ENCODE measurements around the gene ERP44. TPM values are rescaled to one million over a fixed set of nuclear protein-coding genes. Genes with fewer than 3 reads are reported as not detected.

ERP44 gene
- total RNA-seq, 1 donor from 2014 or later, result 16.5 TPM

GRCh38 chr9:99977033-99977792, 121.6 kb downstream of the ERP44 start:
- Mint-ChIP-seq H3K9me3 (no peaks in the 10 kb centered on the region), H3K27me3 (no peaks in the 10 kb centered on the region), H3K4me1 (no peaks in the 10 kb centered on the region), H3K36me3 (ENCODE audit: low read depth) (peaks cover 26% of the 10 kb centered on the region), H3K4me3 (no peak overlapping the region), H3K27ac (no peak overlapping the region)
- intact Hi-C loops (cut with micrococcal nuclease), result no loop called here
- POLR2A ChIA-PET, result interaction anchor here (0.6 kb wide), 1 partner anchor 565 kb away, joined by 3 read pairs; no protein-coding TSS in a partner anchor
- ATAC-seq (ENCODE audit: low read depth), result no peak
- CTCF ChIA-PET, result no interaction called here
- DNase-seq, result no peak
- TF ChIP-seq CTCF (IDR thresholded peaks at IDR 0.05), result no peak

GRCh38 chr9:99973455-99973854, 125.3 kb downstream of the ERP44 start:
- H3K9me3 Mint-ChIP-seq, result no peaks in the 10 kb centered on the region
- H3K36me3 Mint-ChIP-seq (ENCODE audit: low read depth), result peaks cover 40% of the 10 kb centered on the region
- POLR2A ChIA-PET, result no interaction called here
- no peaks in the 10 kb centered on the region for H3K27me3 Mint-ChIP-seq
- no peak overlapping the region for H3K4me3 Mint-ChIP-seq
- no peak for DNase-seq
- TF ChIP-seq CTCF (IDR thresholded peaks at IDR 0.05), result no peak
- intact Hi-C loops (cut with micrococcal nuclease), result no loop called here
- CTCF ChIA-PET, result interaction anchor here (1.2 kb wide), 1 partner anchor 811 kb away, joined by 4 read pairs; no protein-coding TSS in a partner anchor
- H3K4me1 Mint-ChIP-seq, result no peaks in the 10 kb centered on the region
- H3K27ac Mint-ChIP-seq, result no peak overlapping the region
- no peak for ATAC-seq (ENCODE audit: low read depth)

- H3K27me3 Mint-ChIP-seq, result no peaks in the 10 kb centered on the region
- no peak overlapping the region for H3K27ac Mint-ChIP-seq
- TF ChIP-seq CTCF (IDR thresholded peaks at IDR 0.05), result no peak
- H3K4me1 Mint-ChIP-seq, result no peaks in the 10 kb centered on the region
- intact Hi-C loops (cut with micrococcal nuclease), result no loop called here
- POLR2A ChIA-PET, result no interaction called here
- CTCF ChIA-PET, result no interaction called here
- DNase-seq (no peak), ATAC-seq (ENCODE audit: low read depth) (no peak)
- no peaks in the 10 kb centered on the region for H3K9me3 Mint-ChIP-seq
- H3K36me3 Mint-ChIP-seq (ENCODE audit: low read depth), result peaks cover 49% of the 10 kb centered on the region
- H3K4me3 Mint-ChIP-seq, result no peak overlapping the region
Observed at GRCh38 chr9:99971410-99971809, 127.4 kb downstream of the ERP44 start.

GRCh38 chr9:99970481-99970880, 128.3 kb downstream of the ERP44 start:
- H3K4me1 Mint-ChIP-seq, result no peaks in the 10 kb centered on the region
- POLR2A ChIA-PET, result no interaction called here
- H3K27me3 Mint-ChIP-seq, result no peaks in the 10 kb centered on the region
- intact Hi-C loops (cut with micrococcal nuclease), result no loop called here
- peaks cover 56% of the 10 kb centered on the region for H3K36me3 Mint-ChIP-seq (ENCODE audit: low read depth)
- TF ChIP-seq CTCF (IDR thresholded peaks at IDR 0.05), result no peak
- no peak for DNase-seq
- no peaks in the 10 kb centered on the region for H3K9me3 Mint-ChIP-seq
- ATAC-seq (ENCODE audit: low read depth), result no peak
- no peak overlapping the region for H3K4me3 Mint-ChIP-seq
- no peak overlapping the region for H3K27ac Mint-ChIP-seq
- CTCF ChIA-PET, result no interaction called here

GRCh38 chr9:99967457-99967856, 131.3 kb downstream of the ERP44 start:
- H3K9me3 Mint-ChIP-seq, result no peaks in the 10 kb centered on the region
- DNase-seq, result no peak
- H3K4me1 Mint-ChIP-seq, result no peaks in the 10 kb centered on the region
- ATAC-seq (ENCODE audit: low read depth), result no peak
- H3K36me3 Mint-ChIP-seq (ENCODE audit: low read depth), result peaks cover 64% of the 10 kb centered on the region
- POLR2A ChIA-PET, result no interaction called here
- H3K27me3 Mint-ChIP-seq, result no peaks in the 10 kb centered on the region
- no peak overlapping the region for H3K27ac Mint-ChIP-seq
- no peak for TF ChIP-seq CTCF (IDR thresholded peaks at IDR 0.05)
- CTCF ChIA-PET, result no interaction called here
- no peak overlapping the region for H3K4me3 Mint-ChIP-seq
- intact Hi-C loops (cut with micrococcal nuclease), result no loop called here

Measured in activated B cell treated with CpG ODN at 0.5 μM for 24 hours (primary cell).